Fibroblast of villous mesenchyme (primary cell): ENCODE measurements around the gene CRACDL. TPM values are rescaled to one million over a fixed set of nuclear protein-coding genes. Genes with fewer than 3 reads are reported as not detected.

Experiments used
- DNase-seq: peaks from one replicate; pipeline ENCODE4 v3.0.0-alpha.2; 2010; ENCODE audit warnings: low read depth
- H3K4me3 ChIP-seq: 2 replicates; pipeline ENCODE4 v1.5.1; 2011; ENCODE audit warnings: low read depth, mild to moderate bottlenecking, low read length
- CTCF ChIP-seq: IDR thresholded peaks from 2 replicates; pipeline ENCODE4 v1.5.1; 2012; ENCODE audit warnings: low read depth, mild to moderate bottlenecking, low read length; ENCODE audit not compliant: insufficient read depth
- total RNA-seq: library from RNA; depleted of rRNA; stranded (reverse); fragments of >200 nt; gene quantifications from 2 replicates; pipeline ENCODE4 v1.2.3, GENCODE V29; 2012

Gene CRACDL
- total RNA-seq, 1 donor: not detected

DNA sequence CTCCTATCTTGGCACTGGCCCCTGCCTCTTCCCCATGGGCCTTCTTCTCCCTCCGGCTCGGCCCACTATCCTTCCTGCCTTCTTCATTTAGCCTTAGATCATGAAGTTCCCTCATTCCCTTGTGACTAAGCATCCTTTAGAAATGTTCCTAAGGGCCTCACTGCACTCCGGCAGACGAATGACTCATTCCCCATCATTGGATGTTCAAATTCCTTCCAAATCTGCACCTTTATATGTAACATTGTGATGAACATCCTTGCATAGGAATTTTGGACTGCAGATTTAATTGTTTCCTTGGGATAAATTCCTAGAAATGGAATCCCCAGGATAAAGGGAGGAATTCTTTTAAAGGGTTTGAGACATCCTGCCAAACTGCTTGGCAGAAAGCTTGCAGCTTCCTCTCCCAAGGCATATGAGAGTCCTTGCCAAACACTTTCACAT lies 19.0 kb downstream of the CRACDL start:
- TF ChIP-seq CTCF: no peak
- peak; percentile 14 for DNase-seq
- H3K4me3 ChIP-seq: no peak overlapping the region

- no peak for DNase-seq
- TF ChIP-seq CTCF: no peak
Measured at GRCh38 chr2:98915751-98916358, 20.2 kb downstream of the CRACDL start.

GRCh38 chr2:98914713-98915580 lies 21.1 kb downstream of the CRACDL start:
- H3K4me3 ChIP-seq: no peak overlapping the region
- no peak for TF ChIP-seq CTCF
- DNase-seq: no peak

More at GRCh38 chr2:98915751-98916358, 20.2 kb downstream of the CRACDL start:
- no peak overlapping the region for H3K4me3 ChIP-seq

- DNase-seq: no peak
- no peak overlapping the region for H3K4me3 ChIP-seq
- no peak for TF ChIP-seq CTCF
Measured at GRCh38 chr2:98913916-98914712, 21.9 kb downstream of the CRACDL start.

GRCh38 chr2:98912957-98913915 lies 22.8 kb downstream of the CRACDL start:
- no peak overlapping the region for H3K4me3 ChIP-seq
- no peak for TF ChIP-seq CTCF
- DNase-seq: no peak
